ENCODE data around the gene MEI4. TPM values are rescaled to one million over a fixed set of nuclear protein-coding genes. Genes with fewer than 3 reads are reported as not detected.

MEI4 gene
- total RNA-seq, 2 donors from 2014 or later, result not detected

DNA sequence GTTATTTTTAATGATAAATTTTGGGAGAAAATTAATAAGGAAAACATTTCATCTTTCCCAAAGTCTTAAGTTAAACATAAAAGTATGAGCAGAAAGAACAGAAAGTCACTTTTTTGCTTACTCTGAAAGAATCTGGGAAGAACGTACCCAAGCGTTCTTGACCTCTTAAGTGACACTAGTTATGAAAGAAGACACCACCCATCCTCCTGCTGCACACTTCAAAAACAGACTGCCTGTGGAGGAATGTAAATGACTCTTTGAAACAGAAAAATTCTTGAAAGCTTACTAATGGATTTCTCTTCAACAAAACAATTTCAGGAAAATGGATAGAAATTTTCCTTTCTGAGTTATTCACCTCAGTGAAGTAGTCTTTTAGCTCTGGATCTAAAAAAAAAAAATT is 227.7 kb downstream of the MEI4 start:
- TF ChIP-seq, protein P1, sequence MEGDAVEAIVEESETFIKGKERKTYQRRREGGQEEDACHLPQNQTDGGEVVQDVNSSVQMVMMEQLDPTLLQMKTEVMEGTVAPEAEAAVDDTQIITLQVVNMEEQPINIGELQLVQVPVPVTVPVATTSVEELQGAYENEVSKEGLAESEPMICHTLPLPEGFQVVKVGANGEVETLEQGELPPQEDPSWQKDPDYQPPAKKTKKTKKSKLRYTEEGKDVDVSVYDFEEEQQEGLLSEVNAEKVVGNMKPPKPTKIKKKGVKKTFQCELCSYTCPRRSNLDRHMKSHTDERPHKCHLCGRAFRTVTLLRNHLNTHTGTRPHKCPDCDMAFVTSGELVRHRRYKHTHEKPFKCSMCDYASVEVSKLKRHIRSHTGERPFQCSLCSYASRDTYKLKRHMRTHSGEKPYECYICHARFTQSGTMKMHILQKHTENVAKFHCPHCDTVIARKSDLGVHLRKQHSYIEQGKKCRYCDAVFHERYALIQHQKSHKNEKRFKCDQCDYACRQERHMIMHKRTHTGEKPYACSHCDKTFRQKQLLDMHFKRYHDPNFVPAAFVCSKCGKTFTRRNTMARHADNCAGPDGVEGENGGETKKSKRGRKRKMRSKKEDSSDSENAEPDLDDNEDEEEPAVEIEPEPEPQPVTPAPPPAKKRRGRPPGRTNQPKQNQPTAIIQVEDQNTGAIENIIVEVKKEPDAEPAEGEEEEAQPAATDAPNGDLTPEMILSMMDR (IDR thresholded peaks at IDR 0.05), result no peak
- DNase-seq (ENCODE audit: low spot score) (no peak), ATAC-seq (ENCODE audit: insufficient number of reproducible peaks, low FRiP score, low read depth) (no peak)
- H3K27me3 ChIP-seq (replicated peaks; ENCODE audit: insufficient read depth), result no peaks in the 10 kb centered on the region
- no peaks in the 10 kb centered on the region for H3K9me3 ChIP-seq
- no peak overlapping the region for H3K27ac ChIP-seq
- no peaks in the 10 kb centered on the region for H3K4me1 ChIP-seq (ENCODE audit: control insufficient read depth in 1 of 2, low read depth in 2 of 2)
- no peaks in the 10 kb centered on the region for H3K36me3 ChIP-seq
- H3K4me3 ChIP-seq, result no peak overlapping the region

DNA sequence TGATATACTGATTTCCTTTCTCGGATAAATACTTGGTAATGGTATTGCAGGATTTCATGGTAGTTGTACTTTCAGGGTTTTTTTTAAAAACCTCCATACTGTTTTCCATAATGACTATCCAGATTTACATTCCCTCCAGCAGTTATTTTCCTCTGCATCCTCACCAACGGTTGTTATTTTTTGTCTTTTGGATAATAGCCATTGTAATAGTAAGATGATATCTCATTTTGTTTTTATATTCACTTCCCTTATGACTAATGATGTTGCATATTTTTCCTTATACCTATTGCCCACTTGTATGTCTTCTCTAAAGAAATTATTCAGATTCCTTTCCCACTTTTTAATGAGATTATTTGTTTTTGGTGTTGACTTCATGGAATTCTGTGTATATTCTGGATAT is 231.0 kb downstream of the MEI4 start:
- TF ChIP-seq, protein P1 (IDR thresholded peaks at IDR 0.05), result no peak
- no peak for ATAC-seq (ENCODE audit: insufficient number of reproducible peaks, low FRiP score, low read depth)
- no peaks in the 10 kb centered on the region for H3K36me3 ChIP-seq
- H3K27me3 ChIP-seq (replicated peaks; ENCODE audit: insufficient read depth), result no peaks in the 10 kb centered on the region
- H3K4me3 ChIP-seq, result no peak overlapping the region
- no peak for DNase-seq (ENCODE audit: low spot score)
- no peak overlapping the region for H3K27ac ChIP-seq
- peaks cover 3% of the 10 kb centered on the region for H3K9me3 ChIP-seq
- H3K4me1 ChIP-seq (ENCODE audit: control insufficient read depth in 1 of 2, low read depth in 2 of 2), result no peaks in the 10 kb centered on the region

DNA sequence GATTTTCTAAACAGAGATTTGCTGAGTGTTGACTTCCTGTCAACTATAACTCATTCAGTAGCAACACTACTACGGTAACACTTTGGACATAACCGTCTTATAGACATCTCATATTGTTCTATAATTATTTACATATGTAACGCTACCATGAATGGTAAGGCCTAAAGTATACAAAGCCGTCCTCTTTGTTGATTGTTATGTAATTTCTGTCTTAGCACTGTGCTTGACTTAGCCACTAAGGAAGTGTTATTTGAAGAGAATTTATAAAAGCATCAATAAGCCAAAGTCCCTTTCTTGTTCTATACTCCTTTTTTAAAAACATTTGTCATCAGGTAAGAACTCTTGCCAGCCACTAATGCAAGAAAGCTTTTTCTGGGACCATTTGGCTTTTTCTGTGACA is 240.6 kb downstream of the MEI4 start:
- TF ChIP-seq, protein P1 (IDR thresholded peaks at IDR 0.05), result no peak
- Histone ChIP-seq H3K36me3 (no peaks in the 10 kb centered on the region), H3K9me3 (peaks cover 14% of the 10 kb centered on the region), H3K4me3 (no peak overlapping the region), H3K27ac (no peak overlapping the region), H3K4me1 (ENCODE audit: control insufficient read depth in 1 of 2, low read depth in 2 of 2) (no peaks in the 10 kb centered on the region), H3K27me3 (replicated peaks; ENCODE audit: insufficient read depth) (no peaks in the 10 kb centered on the region)
- DNase-seq (ENCODE audit: low spot score) (no peak), ATAC-seq (ENCODE audit: insufficient number of reproducible peaks, low FRiP score, low read depth) (no peak)

DNA sequence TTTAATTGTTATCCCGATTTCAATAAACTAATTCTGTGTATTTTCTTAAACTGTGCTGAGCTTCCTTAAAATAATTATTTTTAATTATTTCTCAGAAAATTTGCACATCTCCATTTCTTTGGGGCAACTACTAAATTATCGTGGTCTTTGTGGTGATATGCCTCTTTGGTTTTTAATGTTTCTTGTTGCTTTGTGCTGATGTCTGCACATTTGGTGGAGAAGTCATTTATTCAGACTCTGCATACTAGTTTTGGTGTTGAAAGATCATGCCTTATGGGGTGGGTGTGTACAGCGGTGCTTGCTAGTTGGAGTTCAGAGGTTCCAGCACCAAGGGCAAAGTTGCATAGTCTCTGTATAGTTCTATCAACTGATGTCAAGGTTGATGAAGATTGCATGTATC is 253.2 kb downstream of the MEI4 start:
- Histone ChIP-seq H3K9me3 (no peaks in the 10 kb centered on the region), H3K27ac (no peak overlapping the region), H3K36me3 (no peaks in the 10 kb centered on the region), H3K4me3 (no peak overlapping the region), H3K27me3 (replicated peaks; ENCODE audit: insufficient read depth) (no peaks in the 10 kb centered on the region), H3K4me1 (ENCODE audit: control insufficient read depth in 1 of 2, low read depth in 2 of 2) (no peaks in the 10 kb centered on the region)
- ATAC-seq (ENCODE audit: insufficient number of reproducible peaks, low FRiP score, low read depth) (no peak), DNase-seq (ENCODE audit: low spot score) (no peak)
- TF ChIP-seq, protein P1 (IDR thresholded peaks at IDR 0.05), result no peak

DNA sequence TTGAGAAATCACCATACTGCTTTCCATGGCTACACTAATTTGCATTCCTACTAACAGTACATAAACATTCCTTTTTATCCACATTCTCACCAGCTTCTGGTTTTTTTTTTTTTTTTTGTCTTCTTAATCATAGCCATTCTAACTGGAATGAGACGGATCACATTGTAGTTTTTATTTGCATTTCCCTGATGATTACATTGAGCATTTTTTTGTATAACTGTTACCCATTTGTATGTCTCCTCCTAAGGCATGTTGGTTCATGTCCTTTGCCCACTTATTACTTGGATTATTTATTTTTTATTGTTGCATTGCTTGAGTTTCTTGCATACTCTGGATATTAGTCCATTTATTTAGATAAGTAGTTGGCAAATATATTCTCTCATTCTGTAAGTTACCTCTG is 258.0 kb downstream of the MEI4 start:
- ATAC-seq (ENCODE audit: insufficient number of reproducible peaks, low FRiP score, low read depth) (no peak), DNase-seq (ENCODE audit: low spot score) (no peak)
- H3K4me1 ChIP-seq (ENCODE audit: control insufficient read depth in 1 of 2, low read depth in 2 of 2), result no peaks in the 10 kb centered on the region
- H3K27ac ChIP-seq, result no peak overlapping the region
- no peaks in the 10 kb centered on the region for H3K36me3 ChIP-seq
- H3K9me3 ChIP-seq, result no peaks in the 10 kb centered on the region
- TF ChIP-seq, protein P1 (IDR thresholded peaks at IDR 0.05), result no peak
- no peak overlapping the region for H3K4me3 ChIP-seq
- no peaks in the 10 kb centered on the region for H3K27me3 ChIP-seq (replicated peaks; ENCODE audit: insufficient read depth)
